B cell (primary cell): ENCODE data around the gene RIMBP2. TPM values are rescaled to one million over a fixed set of nuclear protein-coding genes. Genes with fewer than 3 reads are reported as not detected.

Experiments used
- ATAC-seq: fragments of 200-7000 bp; cut with Tn5 transposase; one replicate; pipeline ENCODE4 v1.10.0; 2021; ENCODE audit warnings: low read depth, mild to moderate bottlenecking, moderate number of reproducible peaks, moderate library complexity
- CTCF ChIA-PET: fragments of 350-600 bp; sonication (Branson Sonifier 250); formaldehyde crosslinking; loops from one replicate; lab custom pipeline; 2021; ENCODE audit warnings: antibody characterized with exemption, inconsistent platforms; lab: Charles Lee
- POLR2A ChIA-PET: fragments of 350-600 bp; sonication (Branson Sonifier 250); formaldehyde crosslinking; loops from one replicate; lab custom pipeline; 2021; ENCODE audit warnings: antibody characterized with exemption; lab: Charles Lee
- DNase-seq: peaks from one replicate; pipeline ENCODE4 v3.0.0; 2013
- H2AFZ ChIP-seq: 2 replicates; pipeline ENCODE4 v1.6.1; 2012; ENCODE audit warnings: mild to moderate bottlenecking, low read depth, low read length; ENCODE audit not compliant: insufficient read depth, poor library complexity, severe bottlenecking
- H3K27ac ChIP-seq, 2 donors: 1 replicate in 1 of 2; 2 replicates in 1 of 2; pipeline ENCODE4 v1.5.1; 2012 to 2013; ENCODE audit warnings: low read length in 2 of 2, mild to moderate bottlenecking in 2 of 2, moderate library complexity in 1 of 2
- H3K27me3 ChIP-seq, 4 experiments: fragments of 200-600 bp in 1 of 4; sonication (generic) in 1 of 4; replicated peaks in 1 of 4; 1 replicate in 2 of 4; 2 replicates in 2 of 4; pipeline versions ENCODE4 v1.6.1 to v1.7.0; 2013 to 2016; ENCODE audit warnings: low read length in 3 of 4, mild to moderate bottlenecking in 2 of 4, mixed read lengths in 1 of 4, moderate library complexity in 1 of 4; ENCODE audit not compliant: insufficient read depth in 4 of 4, control insufficient read depth in 3 of 4; ENCODE audit errors: control extremely low read depth in 1 of 4
- H3K36me3 ChIP-seq, 2 experiments: replicated peaks in 1 of 2; 1 replicate in 1 of 2; 2 replicates in 1 of 2; pipeline versions ENCODE4 v1.6.1 to v1.7.1; 2013; ENCODE audit warnings: low read length in 1 of 2; ENCODE audit not compliant: insufficient read depth in 2 of 2, control insufficient read depth in 1 of 2; ENCODE audit errors: control extremely low read depth in 1 of 2, extremely low read depth in 1 of 2
- H3K4me1 ChIP-seq, 2 donors: fragments of 200-600 bp in 1 of 2; sonication (generic) in 1 of 2; 1 replicate in 1 of 2; 2 replicates in 1 of 2; pipeline versions ENCODE4 v1.5.1 to v1.6.1; 2013 to 2017; ENCODE audit warnings: low read length in 2 of 2; ENCODE audit not compliant: control insufficient read depth in 2 of 2, insufficient read depth in 2 of 2
- H3K4me2 ChIP-seq: replicated peaks from 2 replicates; pipeline ENCODE3; 2012; ENCODE audit warnings: mild to moderate bottlenecking, low read depth, low read length; ENCODE audit not compliant: poor library complexity, severe bottlenecking
- H3K4me3 ChIP-seq, 5 experiments: fragments of 200-600 bp in 1 of 5; sonication (generic) in 1 of 5; 1 replicate in 3 of 5; 2 replicates in 2 of 5; pipeline versions ENCODE4 v1.5.1 to v1.7.0; 2011 to 2016; ENCODE audit warnings: low read length in 4 of 5, mild to moderate bottlenecking in 4 of 5, low read depth in 2 of 5, control low read depth in 1 of 5, moderate library complexity in 1 of 5; ENCODE audit not compliant: insufficient read depth in 1 of 5; ENCODE audit errors: control extremely low read depth in 1 of 5, extremely low read depth in 1 of 5
- H3K79me2 ChIP-seq: fragments of 200-600 bp; sonication (generic); one replicate; pipeline ENCODE4 v1.6.0; 2016; ENCODE audit warnings: low read length; ENCODE audit not compliant: control insufficient read depth, insufficient read depth
- H3K9ac ChIP-seq: fragments of 200-600 bp; sonication (generic); 2 replicates; pipeline ENCODE4 v1.6.1; 2017; ENCODE audit warnings: mild to moderate bottlenecking, low read length, moderate library complexity
- H3K9me3 ChIP-seq, 3 donors: one replicate each; pipeline versions ENCODE4 v1.6.1 to v1.7.1; 2013; ENCODE audit warnings: low read length in 2 of 3; ENCODE audit not compliant: control insufficient read depth in 2 of 3, insufficient read depth in 1 of 3; ENCODE audit errors: control extremely low read depth in 1 of 3
- H4K20me1 ChIP-seq: 2 replicates; pipeline ENCODE4 v1.6.0; 2012; ENCODE audit warnings: mild to moderate bottlenecking, low read length; ENCODE audit not compliant: insufficient read depth, control insufficient read depth, poor library complexity, severe bottlenecking
- H3K27ac Mint-ChIP-seq: one replicate; pipeline ENCODE4 v1.8.0; 2021; ENCODE audit warnings: mixed read lengths
- H3K27me3 Mint-ChIP-seq: one replicate; pipeline ENCODE4 v1.8.0; 2021; ENCODE audit warnings: mixed read lengths
- H3K4me1 Mint-ChIP-seq: one replicate; pipeline ENCODE4 v1.8.0; 2021; ENCODE audit warnings: mixed read lengths
- H3K4me3 Mint-ChIP-seq: one replicate; pipeline ENCODE4 v1.8.0; 2021; ENCODE audit warnings: mixed read lengths
- H3K9me3 Mint-ChIP-seq: one replicate; pipeline ENCODE4 v1.8.0; 2022; ENCODE audit warnings: mixed read lengths; ENCODE audit not compliant: insufficient read depth
- EZH2 ChIP-seq: IDR thresholded peaks from 2 replicates; pipeline ENCODE4 v1.6.1; 2012; ENCODE audit warnings: borderline replicate concordance, low read depth, mild to moderate bottlenecking, moderate library complexity, low read length; ENCODE audit not compliant: insufficient read depth, poor library complexity, severe bottlenecking
- WGBS: methylation state at CpG from one replicate; pipeline ENCODE4 v1.1.5; 2013; ENCODE audit warnings: missing lambda C conversion rate; ENCODE audit not compliant: insufficient coverage; 5-methylcytosine and 5-hydroxymethylcytosine counted together
- intact Hi-C: fragments of 100-400 bp; cut with micrococcal nuclease; formaldehyde crosslinking; loops from one replicate; pipeline ENCODE4 v1.10.0; 2022
- polyA plus RNA-seq: library from polyadenylated mRNA; depleted of rRNA; stranded (reverse); fragments of >200 nt; gene quantifications from 2 replicates; pipeline ENCODE4 v1.2.3, GENCODE V29; 2012
- total RNA-seq, 2 donors: library from RNA; stranded (reverse); fragments of 120-200 nt in 1 of 2; gene quantifications; 1 replicate in 1 of 2; 2 replicates in 1 of 2; pipeline versions ENCODE4 v1.2.3 to v1.2.4, GENCODE V29; 2013 to 2022
- TF ChIP-seq, protein P1 (sequence below): fragments of 200-600 bp; IDR thresholded peaks from one replicate; pipeline ENCODE4 v1.8.0; 2022; ENCODE audit warnings: antibody characterized with exemption, mild to moderate bottlenecking

The RIMBP2 gene
- total and polyA plus RNA-seq, 2 donors (not counting 1 experiment from before 2014, with no cell fraction given) = not detected

DNA sequence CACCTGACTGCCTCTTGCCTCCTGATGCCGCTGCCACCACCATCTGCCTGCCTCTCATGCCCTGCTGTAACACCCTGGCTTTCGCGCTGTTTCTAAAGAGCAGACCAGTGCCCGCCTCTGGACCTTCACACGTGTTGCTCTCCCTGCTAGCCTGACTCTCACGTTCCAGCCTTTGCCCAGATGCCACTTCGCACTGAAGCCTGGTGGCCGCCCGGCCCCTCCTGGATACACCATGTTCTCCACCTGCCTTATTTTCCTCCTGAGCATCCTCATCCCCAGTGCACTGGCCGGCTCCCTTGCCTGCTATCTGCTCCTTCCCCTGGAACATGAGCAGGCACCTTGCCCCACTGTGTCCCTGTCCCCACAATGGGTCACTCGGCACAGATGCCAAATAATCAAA lies 231.9 kb downstream of the RIMBP2 start:
- Histone ChIP-seq H3K9me3 (peaks cover 0 to 26% (median 0%) of the 10 kb centered on the region in 3 donors), H3K4me2 (no peak overlapping the region), H3K9ac (no peak overlapping the region), H4K20me1 (no peaks in the 10 kb centered on the region), H3K27me3 (peaks cover 0 to 2% (median 0%) of the 10 kb centered on the region in 4 experiments), H2AFZ (no peak overlapping the region), H3K4me3 (no peak overlapping the region), H3K79me2 (no peaks in the 10 kb centered on the region), H3K27ac (no peak overlapping the region), H3K4me1 (no peaks in the 10 kb centered on the region), H3K36me3 (no peaks in the 10 kb centered on the region)
- intact Hi-C loops = no loop called here
- Mint-ChIP-seq H3K27me3 (no peaks in the 10 kb centered on the region), H3K27ac (no peak overlapping the region), H3K9me3 (no peaks in the 10 kb centered on the region), H3K4me1 (no peaks in the 10 kb centered on the region), H3K4me3 (no peak overlapping the region)
- no peak for TF ChIP-seq EZH2
- TF ChIP-seq, protein P1, sequence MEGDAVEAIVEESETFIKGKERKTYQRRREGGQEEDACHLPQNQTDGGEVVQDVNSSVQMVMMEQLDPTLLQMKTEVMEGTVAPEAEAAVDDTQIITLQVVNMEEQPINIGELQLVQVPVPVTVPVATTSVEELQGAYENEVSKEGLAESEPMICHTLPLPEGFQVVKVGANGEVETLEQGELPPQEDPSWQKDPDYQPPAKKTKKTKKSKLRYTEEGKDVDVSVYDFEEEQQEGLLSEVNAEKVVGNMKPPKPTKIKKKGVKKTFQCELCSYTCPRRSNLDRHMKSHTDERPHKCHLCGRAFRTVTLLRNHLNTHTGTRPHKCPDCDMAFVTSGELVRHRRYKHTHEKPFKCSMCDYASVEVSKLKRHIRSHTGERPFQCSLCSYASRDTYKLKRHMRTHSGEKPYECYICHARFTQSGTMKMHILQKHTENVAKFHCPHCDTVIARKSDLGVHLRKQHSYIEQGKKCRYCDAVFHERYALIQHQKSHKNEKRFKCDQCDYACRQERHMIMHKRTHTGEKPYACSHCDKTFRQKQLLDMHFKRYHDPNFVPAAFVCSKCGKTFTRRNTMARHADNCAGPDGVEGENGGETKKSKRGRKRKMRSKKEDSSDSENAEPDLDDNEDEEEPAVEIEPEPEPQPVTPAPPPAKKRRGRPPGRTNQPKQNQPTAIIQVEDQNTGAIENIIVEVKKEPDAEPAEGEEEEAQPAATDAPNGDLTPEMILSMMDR = no peak
- ChIA-PET CTCF (no interaction called here), POLR2A (no interaction called here)
- ATAC-seq = no peak
- 91% methylated on average over 11 of the region's 11 CpGs for WGBS
- DNase-seq = no peak

DNA sequence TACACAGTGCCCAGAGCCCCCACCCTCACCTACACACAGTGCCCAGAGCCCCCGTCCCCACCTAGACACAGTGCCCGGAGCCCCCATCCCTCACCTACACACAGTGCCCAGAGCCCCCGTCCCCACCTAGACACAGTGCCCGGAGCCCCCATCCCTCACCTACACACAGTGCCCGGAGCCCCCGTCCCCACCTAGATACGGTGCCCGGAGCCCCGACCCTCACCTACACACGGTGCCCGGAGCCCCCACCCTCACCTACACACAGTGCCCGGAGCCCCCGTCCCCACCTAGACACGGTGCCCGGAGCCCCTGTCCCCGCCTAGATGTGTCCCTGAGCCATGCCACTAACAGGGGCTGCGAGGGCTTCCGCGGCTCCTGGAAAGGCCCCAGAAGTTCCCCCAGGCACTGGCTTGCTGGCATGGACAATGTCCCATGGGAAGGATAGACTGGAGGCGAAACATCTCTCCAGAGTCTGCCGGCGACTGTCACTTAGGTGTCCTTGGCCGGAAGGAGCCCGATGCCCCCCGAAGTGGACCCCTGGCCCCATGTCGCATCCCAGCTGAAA lies 232.4 kb downstream of the RIMBP2 start:
- H3K4me3 Mint-ChIP-seq = no peak overlapping the region
- H3K4me1 ChIP-seq = no peaks in the 10 kb centered on the region
- no peaks in the 10 kb centered on the region for H3K36me3 ChIP-seq
- WGBS = 89% methylated on average over 12 of the region's 26 CpGs
- H4K20me1 ChIP-seq = no peaks in the 10 kb centered on the region
- CTCF ChIA-PET = no interaction called here
- H3K27ac Mint-ChIP-seq = no peak overlapping the region
- H3K4me1 Mint-ChIP-seq = no peaks in the 10 kb centered on the region
- intact Hi-C loops = no loop called here
- peaks cover 0 to 26% (median 0%) of the 10 kb centered on the region in 3 donors for H3K9me3 ChIP-seq
- no peak overlapping the region for H3K4me2 ChIP-seq
- H3K27me3 Mint-ChIP-seq = no peaks in the 10 kb centered on the region
- H3K9me3 Mint-ChIP-seq = no peaks in the 10 kb centered on the region
- H3K79me2 ChIP-seq = no peaks in the 10 kb centered on the region
- H2AFZ ChIP-seq = no peak overlapping the region
- DNase-seq (no peak), ATAC-seq (no peak)
- peaks cover 0 to 2% (median 0%) of the 10 kb centered on the region in 4 experiments for H3K27me3 ChIP-seq
- no peak overlapping the region for H3K4me3 ChIP-seq
- H3K27ac ChIP-seq = no peak overlapping the region
- no peak for TF ChIP-seq EZH2
- TF ChIP-seq, protein P1 = no peak
- no peak overlapping the region for H3K9ac ChIP-seq
- POLR2A ChIA-PET = no interaction called here
